Germinal center (tissue), 1 donor: Measurements from ENCODE around the gene TMEM209.
A peak's percentile ranks its signal among the peaks of the same experiment; 100 is the strongest.
"Not testable (repeated sequence)": the region's sequence is repeated elsewhere in the genome, so short reads cannot be mapped to it uniquely, and the experiment has no call there.

Source experiments
- DNase-seq: peaks from one replicate; pipeline ENCODE4 v3.0.0; 2012; ENCODE audit warnings: mixed read lengths, low spot score

Gene TMEM209

GRCh38 chr7:130162196-130162595 is 43.0 kb downstream of the TMEM209 start:
- no peak for DNase-seq

- no peak for DNase-seq
These were observed 44.8 kb downstream of the TMEM209 start for GRCh38 chr7:130160455-130160854.

- no peak for DNase-seq
These were observed 45.2 kb downstream of the TMEM209 start for GRCh38 chr7:130160023-130160422.

GRCh38 chr7:130157700-130158099 is 47.5 kb downstream of the TMEM209 start:
- DNase-seq: no peak

- no peak for DNase-seq
These were observed 49.1 kb downstream of the TMEM209 start for GRCh38 chr7:130156140-130156539.

GRCh38 chr7:130154501-130155317 is 50.5 kb downstream of the TMEM209 start:
- no peak for DNase-seq

- DNase-seq: no peak
These were observed 51.1 kb downstream of the TMEM209 start for GRCh38 chr7:130154131-130154500.

- DNase-seq: no peak
These were observed 51.8 kb downstream of the TMEM209 start for GRCh38 chr7:130153211-130153908.

- no peak for DNase-seq
These were observed 52.6 kb downstream of the TMEM209 start for GRCh38 chr7:130152493-130153210.

GRCh38 chr7:130151591-130152492 is 53.4 kb downstream of the TMEM209 start:
- DNase-seq: no peak

GRCh38 chr7:130150587-130150986 is 54.6 kb downstream of the TMEM209 start:
- peak; percentile 71 for DNase-seq

- DNase-seq: peak; percentile 79
These were observed 55.7 kb downstream of the TMEM209 start for GRCh38 chr7:130149281-130150139.

- DNase-seq: no peak
These were observed 56.6 kb downstream of the TMEM209 start for GRCh38 chr7:130148561-130148960.

GRCh38 chr7:130147710-130148325 is 57.4 kb downstream of the TMEM209 start:
- no peak for DNase-seq

GRCh38 chr7:130146693-130147405 is 58.4 kb downstream of the TMEM209 start:
- DNase-seq: no peak

GRCh38 chr7:130146142-130146541 is 59.1 kb downstream of the TMEM209 start:
- DNase-seq: not testable (repeated sequence)

- no peak for DNase-seq
These were observed 59.6 kb downstream of the TMEM209 start for GRCh38 chr7:130145424-130146100.

GRCh38 chr7:130144312-130145171 is 60.7 kb downstream of the TMEM209 start:
- DNase-seq: no peak
